ENCODE data around the gene RHOC.
A peak's percentile ranks its signal among the peaks of the same experiment; 100 is the strongest.

RHOC gene

GRCh38 chr1:112677501-112677900 lies 29.4 kb downstream of the RHOC start:
- DNase-seq (ENCODE audit: low spot score): no peak

GRCh38 chr1:112676543-112676942 lies 30.4 kb downstream of the RHOC start:
- no peak for DNase-seq (ENCODE audit: low spot score)

- no peak for DNase-seq (ENCODE audit: low spot score)
These were observed 31.1 kb downstream of the RHOC start for GRCh38 chr1:112675728-112676381.

- peak; percentile 32 for DNase-seq (ENCODE audit: low spot score)
These were observed 31.8 kb downstream of the RHOC start for GRCh38 chr1:112674986-112675727.

GRCh38 chr1:112674440-112674985 lies 32.4 kb downstream of the RHOC start, which contains the start of gene MOV10:
MOV10 (plus strand) TSS chr1:112674659; CDS start chr1:112674913, 254 bp downstream.
- peak; percentile 42 for DNase-seq (ENCODE audit: low spot score)

- DNase-seq (ENCODE audit: low spot score): peak; percentile 18
These were observed 33.1 kb downstream of the RHOC start for GRCh38 chr1:112673592-112674439.

GRCh38 chr1:112672842-112673241 lies 34.1 kb downstream of the RHOC start:
- no peak for DNase-seq (ENCODE audit: low spot score)

- no peak for DNase-seq (ENCODE audit: low spot score)
These were observed 34.9 kb downstream of the RHOC start for GRCh38 chr1:112672009-112672408.

- no peak for DNase-seq (ENCODE audit: low spot score)
These were observed 40.0 kb downstream of the RHOC start for GRCh38 chr1:112666946-112667345.

GRCh38 chr1:112665857-112666256 lies 41.1 kb downstream of the RHOC start:
- DNase-seq (ENCODE audit: low spot score): no peak

GRCh38 chr1:112651205-112651604 lies 55.7 kb downstream of the RHOC start:
- DNase-seq (ENCODE audit: low spot score): no peak
